Kidney tubule cell (primary cell): ENCODE data around the gene JMJD1C.
A peak's percentile ranks its signal among the peaks of the same experiment; 100 is the strongest.
"Not testable (repeated sequence)": the region's sequence is repeated elsewhere in the genome, so short reads cannot be mapped to it uniquely, and the experiment has no call there.

Experiments
- DNase-seq: peaks from one replicate; pipeline ENCODE4 v3.0.0-alpha.2; 2018; ENCODE audit warnings: low spot score

Gene JMJD1C

DNA sequence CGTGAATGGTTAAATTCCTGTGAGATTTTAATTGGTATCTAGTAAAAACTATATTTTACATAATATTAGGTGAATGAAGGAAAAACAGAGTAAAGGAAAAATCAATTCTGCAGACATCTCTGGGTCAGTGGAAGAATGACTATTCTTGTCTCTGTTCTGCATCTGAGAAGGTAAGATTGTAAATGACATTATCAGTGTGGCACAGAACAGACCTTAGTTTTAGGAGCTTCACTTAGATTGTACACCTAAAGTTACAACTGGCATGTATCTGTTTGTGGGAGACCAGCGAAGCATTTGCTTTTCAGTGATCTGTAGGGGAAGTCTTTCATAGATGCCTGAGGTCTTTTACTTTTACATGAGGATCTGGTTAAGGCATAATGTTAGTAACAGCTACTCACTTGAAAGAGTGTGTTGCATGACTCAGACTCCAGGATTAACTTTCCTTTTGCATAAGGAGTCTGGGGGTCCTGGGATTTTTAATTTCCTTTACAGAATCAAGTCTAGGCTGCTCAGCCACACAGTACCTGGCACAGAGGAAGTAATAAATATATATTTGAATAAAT, 56.2 kb downstream of the JMJD1C start:
- DNase-seq, result peak; percentile 39

DNA sequence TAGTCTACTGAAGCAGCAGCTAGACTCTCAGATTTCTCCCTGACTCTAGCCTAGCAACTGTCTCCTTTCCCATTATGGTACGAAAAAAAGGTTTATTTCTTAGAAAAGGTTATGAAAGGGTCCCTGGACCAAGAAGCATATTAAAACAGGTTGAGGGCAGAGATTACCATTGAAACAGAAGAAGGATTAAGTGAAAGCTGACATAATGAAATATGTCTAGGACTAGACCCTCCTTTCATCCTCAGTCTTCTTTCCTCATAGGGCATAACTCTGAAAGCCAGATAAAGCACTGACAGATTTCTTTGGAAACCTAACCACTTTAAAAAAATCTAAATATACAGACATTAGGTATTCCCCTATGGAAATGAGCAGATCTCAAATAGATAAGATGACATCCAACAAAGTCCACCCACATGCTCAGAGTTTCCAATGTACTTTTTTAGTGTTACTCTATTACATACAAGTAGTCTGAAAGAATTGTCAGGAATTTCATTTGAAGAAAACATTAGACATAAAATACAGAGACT, 58.6 kb downstream of the JMJD1C start:
- no peak for DNase-seq

DNA sequence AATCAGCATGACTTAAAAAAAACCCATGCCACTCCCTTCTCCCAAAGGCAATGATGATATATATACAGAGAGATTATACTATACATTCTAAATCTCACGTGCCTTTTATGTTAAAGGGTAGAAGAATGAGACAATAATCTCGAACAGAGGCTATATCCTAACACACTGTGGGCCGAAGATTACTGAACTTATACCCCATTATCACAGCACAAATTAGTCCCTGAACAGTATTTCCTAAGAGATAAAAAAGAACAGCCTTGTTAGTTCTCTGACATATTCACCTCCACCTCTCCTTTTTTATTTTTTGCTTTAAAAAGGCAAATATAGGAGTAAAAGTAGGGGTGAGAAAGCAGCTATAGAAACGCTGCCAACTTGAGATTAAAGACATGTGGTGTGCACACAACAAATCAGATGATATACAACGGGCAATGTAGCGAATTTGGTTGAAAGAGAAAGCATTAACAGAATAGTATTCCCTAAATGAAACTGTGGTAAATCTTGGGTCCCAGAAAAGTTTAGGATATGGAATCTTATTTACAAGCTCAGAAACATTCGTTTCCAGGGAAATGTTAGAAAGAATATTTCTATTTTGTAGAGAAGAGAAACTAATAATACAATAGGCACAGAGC, 69.5 kb downstream of the JMJD1C start:
- DNase-seq, result no peak

DNA sequence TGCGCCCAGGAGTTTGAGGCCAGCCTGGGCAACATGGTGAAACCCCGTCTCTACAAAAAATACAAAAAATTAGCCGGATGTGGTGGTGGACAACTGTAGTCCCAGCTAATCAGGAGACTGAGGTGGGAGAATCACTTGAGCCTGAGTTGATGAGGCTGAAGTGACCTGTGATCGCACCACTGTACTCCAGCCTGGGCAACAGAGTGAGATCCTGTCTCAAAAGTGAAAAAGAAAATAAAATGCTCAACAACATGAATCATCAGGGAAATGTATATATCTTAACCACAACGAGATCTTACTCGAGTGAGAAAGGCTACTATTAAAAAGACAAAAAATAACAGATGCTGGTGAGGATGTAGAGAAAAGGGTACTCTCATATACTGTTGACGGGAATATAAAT, 72.7 kb downstream of the JMJD1C start:
- no peak for DNase-seq

DNA sequence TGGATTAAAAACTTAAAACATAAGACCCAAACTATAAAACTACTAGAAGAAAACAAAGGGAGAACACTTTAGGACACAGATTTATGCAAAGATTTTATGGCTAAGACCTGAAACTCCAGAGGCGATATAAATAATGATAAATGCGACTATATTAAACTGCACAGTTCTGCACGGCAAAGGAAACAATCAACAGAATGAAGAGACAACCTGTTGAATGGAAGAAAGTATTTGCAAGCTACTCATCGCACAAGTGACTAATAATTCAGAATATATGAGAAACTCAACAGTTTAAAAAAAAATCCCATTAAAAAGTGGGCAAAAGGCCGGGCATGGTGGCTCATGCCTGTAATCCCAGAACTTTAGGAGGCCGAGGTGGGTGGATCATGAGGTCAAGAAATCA, 73.6 kb downstream of the JMJD1C start:
- no peak for DNase-seq

DNA sequence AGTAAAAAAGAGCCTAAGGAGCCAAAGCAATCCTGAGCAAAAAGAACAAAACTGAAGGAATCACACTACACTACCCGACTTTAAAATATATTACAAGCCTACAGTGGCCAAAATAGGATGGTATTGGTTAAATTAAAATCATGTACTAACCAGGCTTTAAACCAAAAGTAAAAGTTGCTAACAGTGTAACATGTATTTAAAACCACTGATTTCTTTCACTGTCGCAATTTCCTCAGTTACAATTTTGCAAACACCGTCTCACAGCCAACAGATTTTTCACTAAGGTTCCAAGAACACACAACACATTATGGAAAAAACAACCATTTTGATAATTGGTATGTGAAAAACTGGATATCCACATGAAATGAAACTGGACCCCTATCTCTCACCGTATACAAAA, 74.0 kb downstream of the JMJD1C start:
- DNase-seq, result no peak

DNA sequence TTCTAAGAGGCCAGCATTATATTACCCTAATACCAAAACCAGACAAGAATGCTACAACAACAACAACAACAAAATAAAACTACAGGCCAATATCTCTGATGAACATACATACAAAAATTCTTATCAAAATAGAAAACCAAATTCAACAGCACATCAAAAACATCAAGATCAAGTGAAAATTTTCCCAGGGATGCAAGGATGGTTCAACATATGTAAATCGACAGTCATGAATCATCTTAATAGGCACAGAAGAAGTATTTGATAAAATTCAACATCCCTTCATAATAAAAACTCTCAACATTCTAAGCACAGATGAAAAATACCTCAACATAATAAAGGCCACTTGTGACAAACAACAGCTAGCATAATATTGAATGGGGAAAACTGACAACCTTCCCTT, 75.3 kb downstream of the JMJD1C start:
- no peak for DNase-seq

DNA sequence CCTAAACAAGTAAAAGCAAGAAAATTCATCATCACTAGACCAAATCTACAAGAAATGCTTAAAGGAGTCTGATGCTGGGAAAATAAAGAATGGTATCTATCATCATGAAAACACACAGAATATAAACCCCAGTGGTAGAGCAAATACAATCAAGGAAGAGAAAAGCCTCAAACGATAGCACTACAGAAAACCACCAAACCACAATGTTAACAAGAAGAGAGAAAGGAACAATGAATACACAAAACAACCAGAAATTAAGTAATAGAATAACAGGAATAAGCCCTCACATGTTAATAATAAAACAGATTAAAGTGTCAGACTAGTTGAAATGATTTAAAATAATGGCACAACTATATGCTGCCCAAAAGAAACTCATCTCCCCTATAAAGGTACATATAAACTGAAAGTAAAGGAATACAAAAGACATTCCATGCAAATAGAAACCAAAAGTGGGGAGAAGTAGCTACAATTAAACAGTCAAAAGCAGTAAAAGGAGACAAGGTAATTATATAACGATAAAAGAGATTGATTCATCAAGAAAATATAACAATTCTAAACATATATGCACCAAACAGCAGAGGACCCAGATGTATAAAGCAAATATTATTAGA, 77.3 kb downstream of the JMJD1C start:
- DNase-seq, result peak; percentile 17

DNA sequence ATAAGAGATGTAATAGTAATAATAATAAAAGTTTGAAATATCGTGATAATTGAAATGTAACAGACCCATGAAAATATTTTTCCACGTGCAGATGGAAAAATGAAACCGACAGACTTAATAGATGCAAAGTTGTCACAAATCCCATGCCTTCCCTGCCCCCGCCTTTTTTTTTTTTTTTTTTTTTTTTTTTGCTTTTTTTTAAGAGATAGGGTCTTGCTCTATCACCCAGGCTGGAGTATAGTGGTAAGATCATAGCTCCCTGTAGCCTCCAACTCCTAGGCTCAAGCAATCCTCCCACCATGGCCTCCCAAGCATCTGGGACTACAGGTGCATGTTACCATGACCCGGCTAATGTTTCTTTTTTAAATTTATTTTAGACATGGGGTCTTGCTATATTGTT, 80.5 kb downstream of the JMJD1C start:
- no peak for DNase-seq

DNA sequence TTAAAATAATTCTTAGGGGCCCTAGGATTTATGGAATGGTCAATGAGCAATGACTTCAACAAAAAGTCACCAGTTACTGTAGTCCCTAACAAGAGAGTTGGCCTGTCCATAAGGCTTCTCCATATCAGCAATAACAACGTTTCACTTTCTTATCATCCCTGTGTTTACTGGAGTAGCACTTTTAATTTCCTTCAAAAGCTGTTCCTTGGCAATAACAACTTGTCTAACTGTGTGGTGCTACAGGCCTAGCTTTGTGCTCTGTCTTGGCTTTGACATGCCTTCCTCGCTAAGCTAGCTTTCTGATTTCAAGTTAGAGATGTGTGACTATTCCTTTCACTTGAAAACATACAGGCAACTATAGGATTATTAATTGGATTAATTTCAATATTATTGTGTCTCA, 81.1 kb downstream of the JMJD1C start:
- no peak for DNase-seq

DNA sequence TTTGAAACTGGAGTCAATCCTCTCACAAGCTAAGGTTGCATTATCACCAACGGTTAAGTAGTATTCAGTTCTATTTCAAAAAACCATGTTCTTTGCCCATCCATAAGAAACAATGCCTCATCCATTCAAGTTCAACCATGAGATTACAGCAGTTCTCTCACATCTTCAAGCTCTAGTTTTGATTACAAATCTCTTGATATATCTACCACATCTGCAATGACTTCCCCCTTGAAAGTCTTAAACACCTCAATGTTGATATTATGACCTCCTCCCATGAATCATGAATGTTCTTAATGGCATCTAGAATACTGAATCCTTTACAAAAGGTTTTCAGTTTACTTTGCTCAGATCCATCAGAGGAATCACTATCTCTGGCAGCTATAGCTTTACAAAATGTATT, 81.8 kb downstream of the JMJD1C start:
- DNase-seq, result no peak

DNA sequence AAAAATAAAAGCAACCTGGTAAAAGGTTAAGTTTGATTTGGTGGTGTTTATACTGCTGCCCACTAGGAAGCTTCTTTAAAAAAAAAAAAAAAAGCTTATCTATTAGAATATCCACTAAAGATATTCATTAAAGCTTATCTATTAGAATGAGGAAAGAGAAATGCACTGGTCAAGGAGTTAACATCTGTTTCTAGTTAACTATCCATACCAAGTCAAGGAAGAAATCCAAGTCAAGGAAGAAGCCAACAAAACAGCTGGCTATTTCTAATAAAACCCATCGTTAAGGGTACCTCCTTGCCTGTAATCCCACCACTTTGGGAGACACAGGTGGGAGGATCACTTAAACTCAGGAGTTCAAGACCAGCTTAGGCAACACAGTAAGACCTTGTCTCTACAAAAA, 82.6 kb downstream of the JMJD1C start:
- no peak for DNase-seq

DNA sequence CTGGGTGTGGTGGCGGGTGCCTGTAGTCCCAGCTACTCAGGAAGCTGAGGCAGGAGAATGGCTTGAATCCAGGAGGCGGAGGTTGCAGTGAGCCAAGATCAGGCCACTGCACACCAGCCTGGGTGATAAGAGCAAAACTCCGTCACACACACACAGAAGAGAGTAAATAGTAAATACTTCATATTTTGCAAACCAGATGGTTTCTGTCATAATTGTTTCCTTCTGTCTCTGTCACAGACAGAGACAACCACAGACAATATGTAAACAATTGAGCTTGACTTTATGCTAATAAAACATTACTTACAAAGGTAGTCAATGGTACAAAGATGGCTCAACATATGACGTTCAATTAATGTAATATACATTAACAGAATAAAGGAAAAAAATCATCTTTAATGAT, 83.7 kb downstream of the JMJD1C start:
- DNase-seq, result no peak

DNA sequence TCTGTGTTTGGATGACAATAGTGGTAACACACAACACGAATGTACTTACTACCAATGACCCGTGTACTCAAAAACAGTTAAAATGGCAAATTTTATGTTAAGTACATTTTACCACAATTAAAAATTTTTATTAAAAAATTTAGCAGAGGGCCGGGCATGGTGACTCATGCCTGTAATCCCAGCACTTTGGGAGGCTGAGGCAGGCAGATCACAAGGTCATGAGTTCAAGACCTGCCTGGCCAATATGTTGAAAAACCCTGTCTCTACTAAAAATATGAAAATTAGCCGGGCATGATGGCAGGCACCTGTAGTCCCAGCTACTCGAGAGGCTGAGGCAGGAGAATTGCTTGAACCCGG, 88.5 kb downstream of the JMJD1C start:
- DNase-seq, result not testable (repeated sequence)

DNA sequence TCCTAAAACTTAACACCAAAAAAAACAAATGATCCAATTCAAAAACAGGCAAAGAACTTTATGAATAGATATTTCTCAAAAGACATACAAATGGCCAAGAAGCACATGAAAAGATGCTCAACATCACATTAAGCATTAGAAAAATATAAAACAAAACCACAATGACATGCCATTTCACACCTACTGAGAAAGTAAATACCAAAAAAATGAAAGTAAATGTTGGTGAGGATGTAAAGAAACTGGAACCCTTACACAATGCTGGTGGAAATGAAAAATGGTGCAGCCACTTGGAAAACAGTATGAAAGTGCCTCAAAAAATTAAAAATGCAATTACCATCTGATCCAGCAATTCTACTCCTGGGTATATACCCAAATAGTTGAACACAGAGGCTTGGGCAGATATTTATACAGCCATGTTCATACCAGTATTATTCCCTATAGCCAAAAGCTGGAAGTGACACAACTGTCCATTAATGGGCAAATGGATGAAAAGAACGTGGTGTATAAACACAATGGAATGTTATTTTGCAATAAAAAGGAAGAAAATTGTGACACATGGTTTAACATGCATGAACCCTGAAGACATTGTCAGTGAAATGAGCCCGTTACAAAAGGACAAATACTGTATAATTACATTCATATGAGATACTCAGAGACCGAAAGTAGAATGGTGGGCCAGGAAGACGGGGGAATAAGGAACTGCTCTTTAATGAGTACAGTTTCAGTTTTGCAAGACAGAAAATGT, 89.0 kb downstream of the JMJD1C start:
- DNase-seq, result no peak

DNA sequence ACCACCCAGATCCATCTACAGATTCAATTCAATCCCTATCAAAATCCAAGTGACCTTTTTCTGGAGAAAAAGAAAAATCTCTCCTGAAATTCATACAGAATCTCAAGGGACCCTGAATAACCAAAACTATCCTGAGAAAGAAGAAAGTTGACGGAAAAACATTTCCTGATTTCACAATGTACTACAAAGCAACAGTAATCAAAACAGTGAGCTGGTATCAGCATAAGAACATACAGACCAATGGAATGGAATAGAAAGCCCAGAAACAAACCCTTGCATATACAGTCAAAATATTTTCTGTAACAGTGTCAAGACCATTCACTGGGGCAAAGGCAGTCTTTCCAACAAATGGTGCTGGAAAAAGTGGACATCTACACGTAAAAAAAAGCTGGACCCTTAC, 89.9 kb downstream of the JMJD1C start:
- no peak for DNase-seq

DNA sequence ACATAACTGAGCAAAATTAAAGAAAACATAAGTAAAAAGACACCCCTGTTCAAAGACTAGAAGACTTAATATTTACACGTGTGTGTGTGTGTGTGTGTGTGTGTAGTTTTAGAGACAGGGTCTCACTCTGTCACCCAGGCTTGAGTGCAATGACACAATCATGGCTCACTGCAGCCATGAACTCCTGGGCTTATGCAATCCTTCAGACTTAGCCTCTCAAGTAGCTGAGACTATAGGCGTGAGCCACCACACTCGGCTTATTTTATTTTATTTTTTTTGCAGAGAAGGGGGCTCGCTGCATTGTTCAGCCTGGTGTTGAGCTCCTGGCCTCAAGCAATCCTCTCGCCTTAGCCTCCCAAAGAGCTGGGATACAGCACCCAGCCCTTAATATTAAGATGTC, 90.3 kb downstream of the JMJD1C start:
- DNase-seq, result no peak

DNA sequence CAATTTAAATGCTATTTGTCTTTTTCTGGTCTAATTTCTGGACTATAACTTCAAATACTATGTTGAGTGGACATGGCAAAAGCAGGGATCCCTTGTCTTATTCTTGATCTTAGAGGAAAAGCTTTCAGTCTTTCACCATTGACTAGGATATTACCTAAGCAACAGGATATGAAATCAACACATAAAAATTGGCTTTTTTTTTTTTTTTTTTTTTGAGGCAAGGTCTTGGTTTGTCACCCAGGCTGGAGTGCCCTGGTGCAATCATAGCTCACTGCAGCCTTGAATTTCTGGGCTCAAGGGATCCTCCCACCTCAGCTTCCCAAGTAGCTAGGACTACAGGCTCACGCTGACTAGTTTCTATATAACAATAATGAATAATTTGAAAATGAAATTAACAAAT, 90.8 kb downstream of the JMJD1C start:
- peak; percentile 23 for DNase-seq

DNA sequence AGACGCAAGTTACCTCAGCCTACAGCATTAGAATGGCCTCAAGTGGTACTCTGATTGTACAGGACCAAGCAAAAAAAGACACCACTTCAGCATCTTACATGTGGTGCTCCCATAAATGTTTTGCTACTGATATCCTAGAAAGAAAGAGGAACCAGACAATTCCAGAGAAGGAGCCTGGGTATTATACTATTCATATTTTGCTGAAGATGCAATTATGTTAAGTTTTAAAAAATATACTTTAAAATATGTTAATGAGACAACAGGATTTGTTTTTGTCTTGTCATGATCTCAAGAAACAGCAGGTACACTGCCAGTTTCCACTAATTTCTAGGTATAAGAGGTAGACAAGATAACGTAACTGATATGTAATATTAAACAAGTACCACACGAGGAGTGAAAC, 92.6 kb downstream of the JMJD1C start:
- no peak for DNase-seq

DNA sequence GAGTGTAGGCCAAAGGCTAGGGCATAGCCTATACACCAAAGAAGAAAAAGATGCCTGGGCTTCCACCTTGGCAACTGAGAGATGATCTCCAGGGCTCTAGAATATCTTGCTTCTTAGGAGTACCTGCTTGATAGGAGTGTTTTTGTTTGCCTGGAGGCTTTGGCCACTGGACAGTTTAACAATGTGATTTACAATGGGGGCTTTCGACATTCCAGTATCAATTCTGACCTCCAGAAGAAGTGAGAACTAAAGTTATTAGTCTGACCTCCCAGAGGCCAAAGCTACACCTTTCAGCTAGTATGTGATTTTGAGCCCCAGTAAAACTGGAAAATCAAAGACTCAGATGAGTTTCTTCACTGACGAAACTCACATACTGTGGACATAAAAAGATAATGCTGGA, 96.1 kb downstream of the JMJD1C start:
- DNase-seq, result no peak

DNA sequence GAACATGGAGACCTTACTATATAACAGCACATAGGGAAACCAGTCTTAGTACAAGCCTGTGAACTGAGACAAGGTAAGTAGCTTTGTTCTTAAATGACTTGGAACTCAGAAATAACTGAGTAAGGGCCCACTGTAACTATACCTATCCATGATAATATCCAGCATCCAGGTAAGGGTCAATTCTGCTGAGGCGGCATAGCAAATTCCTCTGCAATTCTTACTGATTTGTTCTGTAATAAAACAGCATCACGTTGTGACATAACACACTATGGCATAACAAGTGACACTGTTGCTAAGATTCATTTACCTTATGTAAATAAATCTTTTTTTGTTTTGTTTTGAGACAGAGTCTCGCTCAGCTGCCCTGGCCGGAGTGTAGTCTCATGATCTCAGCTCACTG, 97.4 kb downstream of the JMJD1C start:
- no peak for DNase-seq

DNA sequence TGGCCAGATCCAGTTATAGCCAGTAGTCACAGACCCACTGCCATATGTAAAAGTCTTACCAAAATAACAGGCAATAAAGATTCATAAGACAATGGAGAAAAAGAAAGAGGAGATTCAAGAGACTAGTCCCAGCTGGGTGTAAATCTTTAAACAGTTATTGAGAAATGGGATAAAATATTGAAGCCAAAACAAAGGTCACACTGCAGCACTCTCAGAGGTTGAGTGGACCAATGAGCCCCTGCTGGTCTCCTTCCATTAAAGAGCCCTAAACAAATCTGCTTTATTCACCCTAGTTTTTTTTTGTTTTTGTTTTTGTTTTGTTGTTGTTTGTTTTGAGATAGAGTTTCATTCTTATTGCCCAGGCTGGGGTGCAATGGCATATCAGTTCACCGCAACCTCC, 98.8 kb downstream of the JMJD1C start:
- no peak for DNase-seq
